ENCODE results near the gene PGA5. TPM values are rescaled to one million over a fixed set of nuclear protein-coding genes. Genes with fewer than 3 reads are reported as not detected.

PGA5 gene
- total and polyA plus RNA-seq, 3 experiments from 2014 or later, result not detected

DNA sequence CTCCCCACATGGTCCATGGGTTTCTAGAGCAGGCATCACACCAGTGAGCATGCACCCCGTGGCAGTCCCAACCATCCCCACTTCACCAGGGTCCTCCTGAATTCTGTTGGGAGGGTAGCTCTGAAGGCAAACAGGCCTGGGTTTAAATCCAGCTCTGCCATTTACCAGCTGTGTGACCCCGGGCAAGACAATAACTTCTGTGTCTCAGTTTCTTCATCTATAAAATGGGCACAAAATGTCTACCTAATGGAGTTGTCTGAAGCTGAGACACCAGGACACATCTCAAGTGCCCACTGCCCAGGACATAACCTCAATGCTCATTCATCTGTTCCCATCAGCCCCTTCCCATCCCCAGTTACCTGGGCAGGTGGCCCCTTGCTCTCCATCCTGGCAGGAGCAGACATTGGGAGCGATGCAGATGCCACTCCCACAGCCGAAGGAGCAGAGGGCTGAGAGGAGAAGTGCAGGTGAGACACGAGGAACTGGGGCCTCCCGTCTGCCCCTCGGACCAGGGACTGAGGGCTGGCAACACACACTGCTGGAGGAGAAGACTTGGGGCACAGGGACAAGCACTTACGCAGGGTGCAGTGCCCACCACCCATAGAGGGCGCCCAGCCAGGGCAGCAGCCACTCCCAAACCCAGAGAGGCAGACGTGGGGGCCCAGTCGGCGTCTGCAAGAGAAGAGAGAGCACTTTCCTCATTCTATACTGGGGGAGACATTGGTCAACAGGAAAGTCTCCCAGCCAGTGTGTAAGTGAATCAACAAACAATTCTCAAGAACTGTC, 50.1 kb downstream of the PGA5 start:
- Mint-ChIP-seq H3K9me3 (no peaks in the 10 kb centered on the region), H3K27me3 (peaks cover 13 to 14% of the 10 kb centered on the region in 2 donors), H3K4me3 (peak overlapping the region in 1 of 7 donors; percentile 46), H3K36me3 (no peaks in the 10 kb centered on the region), H3K27ac (no peak overlapping the region), H3K4me1 (peaks cover 11 to 16% (median 11%) of the 10 kb centered on the region in 3 donors)
- Histone ChIP-seq H3K27me3 (ENCODE audit: insufficient read depth, low read length, poor library complexity, severe bottlenecking) (peaks cover 4% of the 10 kb centered on the region), H3K4me3 (ENCODE audit: low read length) (no peak overlapping the region), H3K27ac (ENCODE audit: low read depth, low read length) (no peak overlapping the region), H3K9me3 (ENCODE audit: low read length) (no peaks in the 10 kb centered on the region), H3K4me1 (ENCODE audit: insufficient read depth, low read length) (peaks cover 11% of the 10 kb centered on the region), H3K36me3 (ENCODE audit: insufficient read depth, low read length) (no peaks in the 10 kb centered on the region)
- CTCF ChIA-PET, result no interaction called here
- DNase-seq, result no peak
- POLR2A ChIA-PET, result no interaction called here

DNA sequence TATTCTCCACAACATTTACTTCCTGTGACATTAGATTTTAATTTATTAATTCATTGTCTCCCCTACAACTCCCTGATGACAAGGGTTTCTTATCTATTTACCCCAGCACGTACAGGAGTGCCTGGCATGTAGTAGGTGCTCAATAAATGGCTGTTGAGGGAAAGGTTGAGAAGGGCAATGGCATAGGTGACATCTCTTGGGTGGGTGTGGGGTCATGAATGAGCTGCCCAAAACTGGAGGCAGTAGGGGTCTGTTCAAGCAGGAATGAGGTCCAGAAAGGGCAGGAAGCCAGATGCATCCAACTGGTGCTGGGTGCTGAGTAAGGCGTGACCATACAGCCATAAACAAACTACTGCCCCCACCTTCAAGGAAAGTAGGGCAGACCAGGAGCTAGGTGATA, 51.4 kb downstream of the PGA5 start:
- peaks cover under 1 to 2% (median 2%) of the 10 kb centered on the region in 3 donors for H3K36me3 Mint-ChIP-seq
- no peak for DNase-seq
- CTCF ChIA-PET, result no interaction called here
- H3K4me1 Mint-ChIP-seq, result peaks cover 13 to 20% (median 17%) of the 10 kb centered on the region in 3 donors
- H3K27me3 Mint-ChIP-seq, result peaks cover 13 to 14% of the 10 kb centered on the region in 2 donors
- peaks cover 11% of the 10 kb centered on the region for H3K4me1 ChIP-seq (ENCODE audit: insufficient read depth, low read length)
- no peak overlapping the region for H3K27ac Mint-ChIP-seq
- H3K4me3 Mint-ChIP-seq, result peak overlapping the region in 5 of 7 donors; percentile 13 to 66 (median 43)
- H3K27me3 ChIP-seq (ENCODE audit: insufficient read depth, low read length, poor library complexity, severe bottlenecking), result peaks cover 4% of the 10 kb centered on the region
- H3K9me3 ChIP-seq (ENCODE audit: low read length), result no peaks in the 10 kb centered on the region
- POLR2A ChIA-PET, result no interaction called here
- H3K27ac ChIP-seq (ENCODE audit: low read depth, low read length), result no peak overlapping the region
- H3K4me3 ChIP-seq (ENCODE audit: low read length), result no peak overlapping the region
- no peaks in the 10 kb centered on the region for H3K9me3 Mint-ChIP-seq
- H3K36me3 ChIP-seq (ENCODE audit: insufficient read depth, low read length), result no peaks in the 10 kb centered on the region

DNA sequence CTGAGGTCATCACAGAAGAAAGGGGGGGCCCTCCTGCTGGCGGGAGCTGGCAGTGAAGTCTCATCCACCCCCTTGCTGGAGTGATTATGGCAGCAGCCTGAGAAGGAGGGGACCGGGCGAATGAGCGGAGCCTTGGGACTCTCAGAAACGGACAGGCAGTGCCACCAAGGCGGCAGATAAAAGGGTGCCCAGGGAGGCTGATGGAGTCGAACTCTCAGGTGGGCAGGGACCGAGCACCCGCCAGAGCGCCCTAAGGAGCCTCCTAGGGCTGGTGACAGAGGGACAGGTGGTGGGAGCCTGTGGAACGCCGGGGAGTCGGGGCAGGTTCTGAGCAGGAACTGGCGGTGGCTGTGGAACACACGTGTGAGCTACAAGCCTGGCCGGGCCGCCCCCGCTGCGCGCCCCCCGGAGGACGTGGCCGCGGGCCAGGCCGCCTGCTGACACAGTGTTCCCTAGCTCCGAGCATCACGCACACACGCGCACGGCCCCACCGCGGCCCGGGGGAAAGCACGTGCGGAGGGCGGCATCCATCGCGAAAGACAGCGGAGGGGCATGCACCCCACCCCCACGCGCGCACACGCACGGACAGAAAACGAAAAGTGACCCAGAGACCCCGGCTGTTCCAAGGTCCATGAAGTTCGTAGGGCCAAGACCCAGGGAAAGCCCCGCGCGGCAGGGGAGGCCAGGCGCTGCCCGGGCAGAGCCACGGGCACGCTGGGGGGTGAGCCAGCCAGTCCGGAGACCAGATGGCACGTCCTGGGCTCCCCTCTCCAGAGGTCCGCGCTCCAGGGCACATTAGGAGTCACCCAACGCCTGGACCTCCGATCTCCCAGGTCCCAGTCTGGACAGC, 53.1 kb downstream of the PGA5 start:
- peak overlapping the region in 2 of 8 donors; percentile 61 to 83 for H3K27ac Mint-ChIP-seq
- Histone ChIP-seq H3K4me1 (ENCODE audit: insufficient read depth, low read length) (peaks cover 18% of the 10 kb centered on the region), H3K27me3 (ENCODE audit: insufficient read depth, low read length, poor library complexity, severe bottlenecking) (peaks cover 4% of the 10 kb centered on the region), H3K27ac (ENCODE audit: low read depth, low read length) (no peak overlapping the region), H3K4me3 (ENCODE audit: low read length) (peak overlapping the region; percentile 43), H3K36me3 (ENCODE audit: insufficient read depth, low read length) (no peaks in the 10 kb centered on the region), H3K9me3 (ENCODE audit: low read length) (no peaks in the 10 kb centered on the region)
- H3K4me3 Mint-ChIP-seq, result peak overlapping the region; percentile 62 to 85 (median 77)
- ChIA-PET CTCF (interaction anchor here (0.9 to 1.4 kb wide), 3 partner anchors 21 to 42 kb away, joined by 3 to 4 read pairs (median 3); no protein-coding TSS in a partner anchor), POLR2A (interaction anchor here (0.6 to 0.9 kb wide), 3 partner anchors 11 to 39 kb away, joined by 3 to 5 read pairs (median 5); partner anchors contain the start of genes DDB1 and TKFC)
- H3K9me3 Mint-ChIP-seq, result no peaks in the 10 kb centered on the region
- H3K36me3 Mint-ChIP-seq, result peaks cover 2 to 15% (median 4%) of the 10 kb centered on the region in 3 donors
- peak in 3 of 5 donors; percentile 2 to 55 (median 15) for DNase-seq
- H3K4me1 Mint-ChIP-seq, result peaks cover 27 to 37% (median 34%) of the 10 kb centered on the region in 3 donors
- peaks cover 13 to 14% of the 10 kb centered on the region in 2 donors for H3K27me3 Mint-ChIP-seq

DNA sequence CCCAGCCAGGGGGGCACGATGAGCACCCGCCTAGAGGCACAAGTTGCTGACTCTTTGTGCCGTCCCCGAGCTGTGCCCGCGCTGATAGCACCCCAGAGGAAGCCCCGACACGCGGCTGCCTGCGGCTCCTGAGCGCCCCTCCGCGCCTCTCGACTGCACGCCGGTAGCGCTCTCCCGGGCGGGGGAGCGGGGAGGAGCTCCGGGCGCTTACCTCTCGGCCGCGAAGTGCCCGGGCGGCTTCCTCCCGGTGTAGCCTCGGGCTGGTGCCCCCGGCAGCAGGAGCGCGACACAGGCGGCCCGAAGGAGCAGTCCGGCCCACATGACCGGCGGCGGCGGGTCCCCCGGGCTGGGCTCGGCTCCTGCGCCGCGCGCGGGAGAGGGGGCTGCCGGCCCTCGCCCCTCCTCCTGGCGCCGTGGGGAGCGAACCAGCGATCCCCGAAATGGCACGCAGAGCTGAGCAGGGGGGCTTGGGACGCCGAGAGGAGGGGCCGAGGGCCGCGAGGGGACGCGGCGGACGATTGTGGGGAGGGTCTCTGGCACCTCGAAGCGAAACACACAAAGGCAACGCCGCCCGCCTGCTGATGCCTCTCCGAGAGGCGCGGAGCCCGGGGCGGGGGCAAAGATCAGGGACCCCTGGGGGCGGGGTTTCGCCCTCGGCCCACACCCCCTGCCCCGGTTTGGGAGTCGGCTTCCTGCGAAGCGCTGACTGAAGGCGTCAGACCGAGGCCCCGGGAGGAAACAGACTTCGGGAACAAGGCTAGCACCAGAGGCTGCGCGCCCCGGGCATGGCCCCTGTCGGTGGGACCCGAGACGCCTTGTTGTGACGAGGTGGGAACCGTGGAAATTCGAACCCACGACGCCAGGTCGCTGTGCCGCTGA, 54.0 kb downstream of the PGA5 start, which contains the start of gene VWCE:
VWCE (minus strand) TSS at position 600 of the 879 bp plus-strand sequence; CDS start at position 321, 279 bp downstream.
- H3K4me3 Mint-ChIP-seq, result peak within 1 kb of the TSS; percentile 76 to 86 (median 79)
- CTCF ChIA-PET, result interaction anchor here (1.4 kb wide), 1 partner anchor 41 kb away, joined by 4 read pairs; no protein-coding TSS in a partner anchor
- Histone ChIP-seq H3K36me3 (ENCODE audit: insufficient read depth, low read length) (peaks cover 5% of the 10 kb centered on the region), H3K27ac (ENCODE audit: low read depth, low read length) (no peak within 1 kb of the TSS), H3K27me3 (ENCODE audit: insufficient read depth, low read length, poor library complexity, severe bottlenecking) (peaks cover 4% of the 10 kb centered on the region), H3K4me3 (ENCODE audit: low read length) (peak within 1 kb of the TSS; percentile 43), H3K9me3 (ENCODE audit: low read length) (no peaks in the 10 kb centered on the region), H3K4me1 (ENCODE audit: insufficient read depth, low read length) (peaks cover 18% of the 10 kb centered on the region)
- H3K27me3 Mint-ChIP-seq, result peaks cover 13% of the 10 kb centered on the region in 2 donors
- H3K9me3 Mint-ChIP-seq, result no peaks in the 10 kb centered on the region
- peak; percentile 31 to 69 (median 50) for DNase-seq
- peaks cover 27 to 45% (median 42%) of the 10 kb centered on the region in 3 donors for H3K4me1 Mint-ChIP-seq
- POLR2A ChIA-PET, result interaction anchor here (0.5 to 0.8 kb wide), 2 partner anchors 38 to 79 kb away, joined by 3 to 4 read pairs; partner anchors contain the start of genes DDB1 and TKFC
- H3K27ac Mint-ChIP-seq, result peak within 1 kb of the TSS in 2 of 8 donors; percentile 61 to 83
- H3K36me3 Mint-ChIP-seq, result peaks cover 4 to 22% (median 5%) of the 10 kb centered on the region in 3 donors

DNA sequence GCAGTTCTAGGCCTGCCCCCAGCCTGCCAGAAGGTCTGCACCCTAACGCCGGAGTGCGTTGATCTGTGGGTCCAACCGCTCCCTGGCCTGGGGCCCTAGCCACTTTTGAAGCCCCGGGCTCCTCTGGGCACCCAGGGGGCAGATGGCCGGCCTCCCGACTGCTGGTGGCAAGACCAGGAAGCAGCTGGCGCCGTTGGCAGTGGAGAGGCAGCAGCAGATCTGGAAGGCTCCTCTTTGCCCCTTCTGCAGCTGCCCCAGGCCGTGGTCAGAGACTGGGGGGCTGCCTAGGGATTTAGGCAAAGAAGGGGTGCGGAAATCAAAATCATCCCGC, 54.6 kb downstream of the PGA5 start:
- Histone ChIP-seq H3K4me3 (ENCODE audit: low read length) (no peak overlapping the region), H3K27me3 (ENCODE audit: insufficient read depth, low read length, poor library complexity, severe bottlenecking) (peaks cover 4% of the 10 kb centered on the region), H3K27ac (ENCODE audit: low read depth, low read length) (no peak overlapping the region), H3K36me3 (ENCODE audit: insufficient read depth, low read length) (peaks cover 10% of the 10 kb centered on the region), H3K9me3 (ENCODE audit: low read length) (no peaks in the 10 kb centered on the region), H3K4me1 (ENCODE audit: insufficient read depth, low read length) (peaks cover 18% of the 10 kb centered on the region)
- Mint-ChIP-seq H3K36me3 (peaks cover 4 to 28% (median 8%) of the 10 kb centered on the region in 3 donors), H3K4me1 (peaks cover 28 to 50% (median 42%) of the 10 kb centered on the region in 3 donors), H3K4me3 (peak overlapping the region in 5 of 7 donors; percentile 44 to 86 (median 75)), H3K27me3 (peaks cover 11 to 13% of the 10 kb centered on the region in 2 donors), H3K9me3 (no peaks in the 10 kb centered on the region), H3K27ac (no peak overlapping the region)
- ChIA-PET POLR2A (no interaction called here), CTCF (no interaction called here)
- DNase-seq, result no peak

DNA sequence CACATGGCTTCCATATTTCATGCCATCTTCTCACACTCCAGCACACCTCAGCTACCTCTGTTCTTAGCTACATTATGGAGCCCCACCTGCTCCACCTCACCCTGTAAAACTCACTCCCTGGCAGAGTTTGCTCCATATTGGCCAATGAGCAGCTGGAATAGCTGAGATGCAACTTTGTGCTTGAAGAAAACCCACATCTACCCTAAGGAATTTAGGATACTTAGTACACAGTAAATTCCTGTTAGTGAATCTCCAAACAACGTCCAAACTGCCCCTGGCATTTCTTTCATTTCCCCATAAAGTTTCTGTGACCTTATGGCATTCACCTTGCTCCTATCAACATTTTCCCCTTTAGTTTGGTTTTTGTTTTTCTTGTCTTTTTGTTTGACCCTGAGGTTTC, 56.4 kb downstream of the PGA5 start:
- Histone ChIP-seq H3K9me3 (ENCODE audit: low read length) (no peaks in the 10 kb centered on the region), H3K4me1 (ENCODE audit: insufficient read depth, low read length) (peaks cover 18% of the 10 kb centered on the region), H3K36me3 (ENCODE audit: insufficient read depth, low read length) (peaks cover 27% of the 10 kb centered on the region), H3K4me3 (ENCODE audit: low read length) (no peak overlapping the region), H3K27ac (ENCODE audit: low read depth, low read length) (no peak overlapping the region), H3K27me3 (ENCODE audit: insufficient read depth, low read length, poor library complexity, severe bottlenecking) (peaks cover 4% of the 10 kb centered on the region)
- Mint-ChIP-seq H3K27ac (peak overlapping the region in 3 of 8 donors; percentile 0 to 36 (median 27)), H3K36me3 (peaks cover 11 to 46% (median 22%) of the 10 kb centered on the region in 3 donors), H3K9me3 (no peaks in the 10 kb centered on the region), H3K4me1 (peaks cover 28 to 54% (median 42%) of the 10 kb centered on the region in 3 donors), H3K27me3 (peaks cover 4 to 10% of the 10 kb centered on the region in 2 donors), H3K4me3 (peak overlapping the region in 4 of 7 donors; percentile 14 to 61 (median 47))
- DNase-seq, result no peak
- ChIA-PET POLR2A (no interaction called here), CTCF (no interaction called here)

DNA sequence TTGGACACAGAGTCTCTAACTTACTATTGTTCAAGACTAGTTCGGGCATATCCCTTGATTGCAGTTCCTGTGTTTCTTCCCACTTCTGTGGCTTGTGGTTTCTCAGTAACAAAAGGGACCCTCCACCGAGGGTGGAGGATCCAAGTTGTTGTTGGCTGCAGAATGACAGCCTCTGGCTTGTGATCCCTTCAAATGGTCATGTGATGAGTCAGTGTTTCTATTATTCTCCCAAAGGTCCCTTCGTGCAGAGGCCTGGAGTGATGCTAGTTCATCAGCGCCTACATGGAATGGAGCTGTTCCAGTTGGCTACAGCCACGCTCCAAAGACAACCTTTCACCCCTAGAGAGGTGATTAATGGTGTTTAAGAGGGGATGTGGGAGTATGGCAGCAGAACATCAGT, 56.8 kb downstream of the PGA5 start:
- H3K27ac Mint-ChIP-seq, result peak overlapping the region in 4 of 8 donors; percentile 0 to 41 (median 20)
- Histone ChIP-seq H3K4me3 (ENCODE audit: low read length) (no peak overlapping the region), H3K27me3 (ENCODE audit: insufficient read depth, low read length, poor library complexity, severe bottlenecking) (peaks cover 4% of the 10 kb centered on the region), H3K36me3 (ENCODE audit: insufficient read depth, low read length) (peaks cover 31% of the 10 kb centered on the region), H3K9me3 (ENCODE audit: low read length) (no peaks in the 10 kb centered on the region), H3K27ac (ENCODE audit: low read depth, low read length) (no peak overlapping the region), H3K4me1 (ENCODE audit: insufficient read depth, low read length) (peaks cover 18% of the 10 kb centered on the region)
- peak overlapping the region in 1 of 7 donors; percentile 14 for H3K4me3 Mint-ChIP-seq
- ChIA-PET CTCF (no interaction called here), POLR2A (no interaction called here)
- peaks cover 28 to 54% (median 42%) of the 10 kb centered on the region in 3 donors for H3K4me1 Mint-ChIP-seq
- H3K36me3 Mint-ChIP-seq, result peaks cover 11 to 50% (median 22%) of the 10 kb centered on the region in 3 donors
- no peaks in the 10 kb centered on the region for H3K9me3 Mint-ChIP-seq
- peaks cover under 1 to 7% of the 10 kb centered on the region in 2 donors for H3K27me3 Mint-ChIP-seq
- no peak for DNase-seq
